HFFc6 (cell line): ENCODE data around the gene CNTN5. TPM values are rescaled to one million over a fixed set of nuclear protein-coding genes. Genes with fewer than 3 reads are reported as not detected.

Experiments used
- DNase-seq: peaks from one replicate; pipeline ENCODE4 v3.0.0-alpha.2; 2018
- H3K27ac Mint-ChIP-seq: 2 replicates; pipeline ENCODE4 v1.8.0; 2020; ENCODE audit warnings: mild to moderate bottlenecking, mixed read lengths
- H3K27me3 Mint-ChIP-seq: 2 replicates; pipeline ENCODE4 v1.8.0; 2021; ENCODE audit warnings: mild to moderate bottlenecking, moderate library complexity, mixed read lengths; ENCODE audit not compliant: insufficient read depth
- H3K36me3 Mint-ChIP-seq: 2 replicates; pipeline ENCODE4 v1.8.0; 2021; ENCODE audit warnings: low read depth, mixed read lengths
- H3K4me1 Mint-ChIP-seq: 2 replicates; pipeline ENCODE4 v1.8.0; 2020; ENCODE audit warnings: low read depth, mixed read lengths
- H3K4me3 Mint-ChIP-seq: 2 replicates; pipeline ENCODE4 v1.8.0; 2020; ENCODE audit warnings: mild to moderate bottlenecking, moderate library complexity, mixed read lengths
- H3K9me3 Mint-ChIP-seq: 2 replicates; pipeline ENCODE4 v1.8.0; 2020; ENCODE audit warnings: mild to moderate bottlenecking, mixed read lengths
- total RNA-seq, 6 experiments: library from RNA; stranded (reverse); fragmentation: NEBNext Ultra II Directional; extraction: Animal tissue kit (Norgen Biotek cat#: 25700); gene quantifications; 2 replicates in 1 of 6; 3 replicates in 5 of 6; pipeline ENCODE4 v1.2.3, GENCODE V29; 2021
- TF ChIP-seq, protein P1 (sequence below): fragments of 200-600 bp; sonication (generic); IDR thresholded peaks from 2 replicates; pipeline ENCODE4 v1.5.0; 2021; ENCODE audit warnings: antibody characterized with exemption, mild to moderate bottlenecking

The CNTN5 gene
- total RNA-seq, 6 experiments from 2014 or later, result not detected

DNA sequence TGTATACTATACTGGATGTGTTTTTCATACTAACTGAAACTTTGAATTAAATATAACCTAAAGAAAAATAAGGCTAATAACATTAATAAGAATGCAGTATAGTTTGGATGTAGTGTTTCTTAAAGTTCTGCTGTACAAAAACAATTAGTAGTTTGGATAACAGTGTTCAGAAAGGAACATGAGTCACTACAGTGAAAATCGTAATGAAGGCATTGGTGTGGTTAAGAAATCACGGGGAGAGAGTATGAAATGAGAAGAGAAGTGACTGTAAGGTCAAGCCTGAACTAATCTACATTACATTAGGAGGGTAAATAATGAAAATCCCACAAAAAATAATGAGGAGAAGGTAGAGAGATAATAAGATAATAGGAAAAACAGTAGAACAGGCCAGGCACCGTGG, 939.8 kb downstream of the CNTN5 start:
- TF ChIP-seq, protein P1, sequence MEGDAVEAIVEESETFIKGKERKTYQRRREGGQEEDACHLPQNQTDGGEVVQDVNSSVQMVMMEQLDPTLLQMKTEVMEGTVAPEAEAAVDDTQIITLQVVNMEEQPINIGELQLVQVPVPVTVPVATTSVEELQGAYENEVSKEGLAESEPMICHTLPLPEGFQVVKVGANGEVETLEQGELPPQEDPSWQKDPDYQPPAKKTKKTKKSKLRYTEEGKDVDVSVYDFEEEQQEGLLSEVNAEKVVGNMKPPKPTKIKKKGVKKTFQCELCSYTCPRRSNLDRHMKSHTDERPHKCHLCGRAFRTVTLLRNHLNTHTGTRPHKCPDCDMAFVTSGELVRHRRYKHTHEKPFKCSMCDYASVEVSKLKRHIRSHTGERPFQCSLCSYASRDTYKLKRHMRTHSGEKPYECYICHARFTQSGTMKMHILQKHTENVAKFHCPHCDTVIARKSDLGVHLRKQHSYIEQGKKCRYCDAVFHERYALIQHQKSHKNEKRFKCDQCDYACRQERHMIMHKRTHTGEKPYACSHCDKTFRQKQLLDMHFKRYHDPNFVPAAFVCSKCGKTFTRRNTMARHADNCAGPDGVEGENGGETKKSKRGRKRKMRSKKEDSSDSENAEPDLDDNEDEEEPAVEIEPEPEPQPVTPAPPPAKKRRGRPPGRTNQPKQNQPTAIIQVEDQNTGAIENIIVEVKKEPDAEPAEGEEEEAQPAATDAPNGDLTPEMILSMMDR, result no peak
- H3K4me3 Mint-ChIP-seq, result no peak overlapping the region
- no peaks in the 10 kb centered on the region; the same call in 1 of the 2 replicates for H3K27me3 Mint-ChIP-seq
- no peak overlapping the region for H3K27ac Mint-ChIP-seq
- no peaks in the 10 kb centered on the region for H3K36me3 Mint-ChIP-seq
- no peaks in the 10 kb centered on the region for H3K4me1 Mint-ChIP-seq
- H3K9me3 Mint-ChIP-seq, result peaks cover 32% of the 10 kb centered on the region
- DNase-seq, result no peak

DNA sequence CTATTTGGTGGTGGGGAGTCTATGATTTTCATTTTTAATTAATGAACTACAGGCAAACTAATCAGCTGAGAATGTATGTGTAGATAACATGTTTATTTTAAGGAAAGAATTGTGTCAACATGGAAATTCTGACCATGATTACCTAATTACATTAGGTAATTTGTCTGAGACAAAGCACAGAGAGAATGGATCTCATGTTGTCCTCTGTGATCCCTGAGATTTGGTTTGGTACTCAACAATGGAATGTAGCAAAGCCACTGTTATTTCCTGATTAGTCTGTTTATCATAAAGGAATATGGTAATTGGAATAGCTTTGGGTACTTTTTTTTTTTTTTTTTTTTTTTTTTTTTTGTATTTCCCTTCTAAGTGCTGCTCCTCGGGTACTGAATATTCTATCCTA, 947.6 kb downstream of the CNTN5 start:
- H3K36me3 Mint-ChIP-seq, result no peaks in the 10 kb centered on the region
- H3K27me3 Mint-ChIP-seq, result no peaks in the 10 kb centered on the region
- H3K9me3 Mint-ChIP-seq, result peaks cover 29% of the 10 kb centered on the region
- H3K4me3 Mint-ChIP-seq, result no peak overlapping the region
- H3K27ac Mint-ChIP-seq, result no peak overlapping the region
- DNase-seq, result no peak
- no peaks in the 10 kb centered on the region for H3K4me1 Mint-ChIP-seq
- TF ChIP-seq, protein P1, result no peak

DNA sequence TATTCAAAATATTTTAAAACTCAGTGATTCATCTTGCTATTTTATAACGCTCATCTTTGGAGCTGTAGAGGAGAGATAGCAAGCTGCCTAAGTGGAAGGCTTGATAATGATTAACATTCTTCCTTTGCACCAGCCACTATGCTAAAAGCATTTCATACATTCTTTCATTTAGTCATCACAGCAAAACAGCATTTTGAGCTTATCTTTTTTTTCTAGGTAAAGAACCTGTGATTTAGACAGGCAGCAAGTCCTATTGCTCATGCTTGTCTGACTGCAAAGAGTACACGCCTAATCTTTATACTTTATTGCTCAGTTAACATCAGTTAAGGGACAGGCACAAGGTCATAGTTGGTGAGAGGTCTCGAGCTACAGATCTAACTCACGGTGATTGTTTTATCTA, 953.2 kb downstream of the CNTN5 start:
- H3K27ac Mint-ChIP-seq, result no peak overlapping the region
- TF ChIP-seq, protein P1, result no peak

DNA sequence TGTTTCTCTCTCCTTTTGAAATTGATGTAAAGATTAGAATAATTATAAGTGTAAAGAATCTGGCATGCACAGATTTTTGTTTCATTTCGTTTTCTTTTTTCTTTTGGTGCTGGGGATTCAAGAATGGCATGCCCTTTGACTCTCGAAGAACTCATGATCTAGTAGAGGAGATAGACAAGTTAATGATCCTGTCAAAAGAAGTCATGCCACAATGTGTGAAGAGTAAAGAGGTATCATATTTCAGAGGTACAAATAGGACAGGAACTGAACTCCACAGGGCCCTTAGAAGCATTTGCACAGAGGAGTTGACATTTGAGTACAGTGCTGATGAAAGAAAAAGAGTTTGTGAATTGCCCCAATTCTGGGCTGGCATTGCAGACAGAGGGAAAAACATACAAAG, 958.3 kb downstream of the CNTN5 start:
- Mint-ChIP-seq H3K4me1 (no peaks in the 10 kb centered on the region), H3K27me3 (no peaks in the 10 kb centered on the region), H3K9me3 (peaks cover 35% of the 10 kb centered on the region), H3K27ac (no peak overlapping the region), H3K4me3 (no peak overlapping the region), H3K36me3 (no peaks in the 10 kb centered on the region)
- TF ChIP-seq, protein P1, result no peak
- no peak for DNase-seq

More for the DNA sequence above, 953.2 kb downstream of the CNTN5 start:
- H3K9me3 Mint-ChIP-seq, result peaks cover 30% of the 10 kb centered on the region
- no peaks in the 10 kb centered on the region for H3K4me1 Mint-ChIP-seq
- no peak for DNase-seq
- no peaks in the 10 kb centered on the region for H3K27me3 Mint-ChIP-seq
- no peaks in the 10 kb centered on the region for H3K36me3 Mint-ChIP-seq
- H3K4me3 Mint-ChIP-seq, result no peak overlapping the region

DNA sequence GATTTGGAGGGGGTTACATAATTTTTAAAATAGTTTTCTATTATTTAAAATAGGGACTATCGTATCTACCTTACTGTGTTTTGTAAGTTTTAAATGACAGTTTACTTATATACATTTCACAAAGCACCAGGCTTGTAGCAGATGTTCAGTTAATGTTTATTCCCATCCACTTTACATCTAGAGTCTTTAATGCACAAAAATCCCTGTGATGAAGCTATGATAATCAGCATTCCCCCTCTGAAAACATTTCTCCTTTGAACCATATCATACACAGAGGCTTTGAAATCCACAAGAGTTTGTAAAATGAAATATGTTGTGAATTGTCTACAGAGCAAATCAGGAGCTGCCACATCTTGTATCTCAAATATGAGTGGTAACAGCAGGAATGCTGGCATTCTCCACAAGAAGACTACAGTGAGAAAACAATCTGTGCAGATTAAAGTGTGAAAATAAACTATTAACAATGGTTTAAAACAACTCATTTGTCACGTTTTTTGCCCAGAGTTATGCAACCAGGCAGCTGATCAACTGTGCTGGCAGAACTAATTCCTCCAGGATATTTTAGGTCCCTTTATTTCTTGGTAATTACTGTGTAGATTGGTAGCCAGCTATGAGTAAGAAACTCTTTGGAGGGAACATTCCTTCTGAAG, 967.2 kb downstream of the CNTN5 start:
- H3K4me1 Mint-ChIP-seq, result no peaks in the 10 kb centered on the region
- no peak overlapping the region for H3K27ac Mint-ChIP-seq
- no peak overlapping the region for H3K4me3 Mint-ChIP-seq
- TF ChIP-seq, protein P1, result no peak
- DNase-seq, result no peak
- peaks cover 69% of the 10 kb centered on the region for H3K9me3 Mint-ChIP-seq
- H3K27me3 Mint-ChIP-seq, result no peaks in the 10 kb centered on the region
- peaks cover 5% of the 10 kb centered on the region; the same call in 1 of the 2 replicates for H3K36me3 Mint-ChIP-seq
